A549 (cell line): ENCODE measurements around the gene SLC2A2.

Experiments used
- BHLHE40 ChIP-seq: IDR thresholded peaks from 2 replicates; pipeline ENCODE4 v1.6.1; 2012; ENCODE audit warnings: low read depth, low read length, inconsistent platforms
- JUNB ChIP-seq: fragments of >200 bp; sonication (Bioruptor Twin); formaldehyde crosslinking; IDR thresholded peaks from 2 replicates; pipeline ENCODE4 v1.6.1; 2016
- RARB ChIP-seq: fragments of 250-450 bp; sonication (Bioruptor Pico); IDR thresholded peaks from 2 replicates; pipeline ENCODE4 v1.8.0; 2021; ENCODE audit warnings: mild to moderate bottlenecking, moderate library complexity
- RCOR1 ChIP-seq: fragments of 150-350 bp; IDR thresholded peaks from 2 replicates; pipeline ENCODE4 v1.6.1; 2014; ENCODE audit warnings: antibody characterized with exemption, low read length, low read depth
- TF ChIP-seq, protein P1 (sequence below): fragments of >200 bp; sonication (Bioruptor Twin); formaldehyde crosslinking; IDR thresholded peaks from 3 replicates; pipeline ENCODE4 v1.5.1; 2016

DNA sequence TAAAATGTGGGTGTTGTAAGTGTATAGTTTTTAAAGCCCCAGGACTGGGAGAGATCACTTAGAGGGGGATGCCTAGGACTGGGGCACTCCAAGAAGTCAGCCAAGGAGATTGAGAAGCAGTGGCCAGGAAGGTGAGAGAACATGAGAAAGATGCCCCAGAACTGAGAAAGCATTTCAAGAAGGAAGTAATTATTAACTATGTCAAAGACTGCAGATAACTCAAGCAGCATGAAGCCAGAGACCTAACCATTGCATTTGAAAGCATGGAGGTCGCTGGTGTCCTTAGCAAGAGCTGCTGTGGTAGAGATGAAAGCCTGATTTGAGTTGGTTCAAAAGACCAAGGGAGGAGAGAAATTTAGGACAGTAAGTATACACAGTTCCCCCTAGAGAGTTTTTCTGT, 30.6 kb upstream of the SLC2A2 start:
- TF ChIP-seq, protein P1, sequence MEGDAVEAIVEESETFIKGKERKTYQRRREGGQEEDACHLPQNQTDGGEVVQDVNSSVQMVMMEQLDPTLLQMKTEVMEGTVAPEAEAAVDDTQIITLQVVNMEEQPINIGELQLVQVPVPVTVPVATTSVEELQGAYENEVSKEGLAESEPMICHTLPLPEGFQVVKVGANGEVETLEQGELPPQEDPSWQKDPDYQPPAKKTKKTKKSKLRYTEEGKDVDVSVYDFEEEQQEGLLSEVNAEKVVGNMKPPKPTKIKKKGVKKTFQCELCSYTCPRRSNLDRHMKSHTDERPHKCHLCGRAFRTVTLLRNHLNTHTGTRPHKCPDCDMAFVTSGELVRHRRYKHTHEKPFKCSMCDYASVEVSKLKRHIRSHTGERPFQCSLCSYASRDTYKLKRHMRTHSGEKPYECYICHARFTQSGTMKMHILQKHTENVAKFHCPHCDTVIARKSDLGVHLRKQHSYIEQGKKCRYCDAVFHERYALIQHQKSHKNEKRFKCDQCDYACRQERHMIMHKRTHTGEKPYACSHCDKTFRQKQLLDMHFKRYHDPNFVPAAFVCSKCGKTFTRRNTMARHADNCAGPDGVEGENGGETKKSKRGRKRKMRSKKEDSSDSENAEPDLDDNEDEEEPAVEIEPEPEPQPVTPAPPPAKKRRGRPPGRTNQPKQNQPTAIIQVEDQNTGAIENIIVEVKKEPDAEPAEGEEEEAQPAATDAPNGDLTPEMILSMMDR, result no peak
- TF ChIP-seq JUNB (no peak), RARB (CRISPR knock-in tag) (no peak), RCOR1 (no peak), BHLHE40 (no peak)
